Stimulated activated CD8-positive, alpha-beta memory T cell treated with anti-CD3 and anti-CD28 coated beads, Interleukin-7, amount 100 ng/mL, for 1 hour (primary cell): ENCODE data around the gene EEF1AKMT3.
"Not testable (repeated sequence)": the region's sequence is repeated elsewhere in the genome, so short reads cannot be mapped to it uniquely, and the experiment has no call there.

Experiments used
- DNase-seq, 2 donors: peaks; one replicate each; pipeline ENCODE4 v3.0.0-alpha.2; 2020; ENCODE audit warnings: low read depth in 2 of 2

EEF1AKMT3 gene

GRCh38 chr12:57765698-57766463 lies 6.5 kb upstream of the EEF1AKMT3 start:
- DNase-seq = no peak

- no peak for DNase-seq
Measured at GRCh38 chr12:57766464-57767304, 5.7 kb upstream of the EEF1AKMT3 start, which contains the start of gene CYP27B1. CYP27B1 (minus strand) TSS chr12:57767078; CDS start chr12:57767041, 37 bp downstream.

- DNase-seq = no peak
Measured at GRCh38 chr12:57767305-57767698, 5.1 kb upstream of the EEF1AKMT3 start.

- no peak for DNase-seq
Measured at GRCh38 chr12:57767876-57768275, 4.5 kb upstream of the EEF1AKMT3 start.

- no peak for DNase-seq
Measured at GRCh38 chr12:57769594-57769993, 2.8 kb upstream of the EEF1AKMT3 start.

GRCh38 chr12:57770734-57771133 lies 1.7 kb upstream of the EEF1AKMT3 start:
- DNase-seq = no peak

- peak in 1 of 2 donors; percentile 41 for DNase-seq
Measured at GRCh38 chr12:57771236-57771872, 1.1 kb upstream of the EEF1AKMT3 start.

- DNase-seq = peak; percentile 66 to 69
Measured at GRCh38 chr12:57771873-57772428, 463 bp upstream of the EEF1AKMT3 start, which contains the start of gene METTL1. METTL1 (minus strand) TSS chr12:57772105; CDS start chr12:57772083, 22 bp downstream.

- DNase-seq = not testable (repeated sequence)
Measured at GRCh38 chr12:57774634-57775033, 2.2 kb downstream of the EEF1AKMT3 start.

GRCh38 chr12:57775044-57775443 lies 2.6 kb downstream of the EEF1AKMT3 start:
- DNase-seq = no peak

GRCh38 chr12:57775563-57776246 lies 3.3 kb downstream of the EEF1AKMT3 start:
- no peak for DNase-seq

GRCh38 chr12:57776247-57776587 lies 3.8 kb downstream of the EEF1AKMT3 start:
- DNase-seq = no peak

GRCh38 chr12:57777367-57777766 lies 5.0 kb downstream of the EEF1AKMT3 start:
- DNase-seq = no peak

- DNase-seq = no peak
Measured at GRCh38 chr12:57777911-57778310, 5.5 kb downstream of the EEF1AKMT3 start.

GRCh38 chr12:57779736-57780135 lies 7.3 kb downstream of the EEF1AKMT3 start:
- no peak for DNase-seq

- no peak for DNase-seq
Measured at GRCh38 chr12:57780284-57780897, 8.0 kb downstream of the EEF1AKMT3 start.

GRCh38 chr12:57781244-57781643 lies 8.8 kb downstream of the EEF1AKMT3 start:
- no peak for DNase-seq

GRCh38 chr12:57781801-57782200 lies 9.4 kb downstream of the EEF1AKMT3 start:
- no peak for DNase-seq

GRCh38 chr12:57782243-57782607 lies 9.8 kb downstream of the EEF1AKMT3 start:
- no peak for DNase-seq

- peak; percentile 94 to 97 for DNase-seq
Measured at GRCh38 chr12:57782608-57783465, 10.4 kb downstream of the EEF1AKMT3 start, which contains the start of gene TSFM. TSFM (plus strand) TSS chr12:57782787; CDS start chr12:57782802, 15 bp downstream.
